COR-L47 (cell line): ENCODE measurements around the gene SAP130.

ENCODE experiments used
- DNase-seq: peaks from one replicate; lab custom pipeline; 2025; lab: John Stamatoyannopoulos, UW

SAP130 gene

DNA sequence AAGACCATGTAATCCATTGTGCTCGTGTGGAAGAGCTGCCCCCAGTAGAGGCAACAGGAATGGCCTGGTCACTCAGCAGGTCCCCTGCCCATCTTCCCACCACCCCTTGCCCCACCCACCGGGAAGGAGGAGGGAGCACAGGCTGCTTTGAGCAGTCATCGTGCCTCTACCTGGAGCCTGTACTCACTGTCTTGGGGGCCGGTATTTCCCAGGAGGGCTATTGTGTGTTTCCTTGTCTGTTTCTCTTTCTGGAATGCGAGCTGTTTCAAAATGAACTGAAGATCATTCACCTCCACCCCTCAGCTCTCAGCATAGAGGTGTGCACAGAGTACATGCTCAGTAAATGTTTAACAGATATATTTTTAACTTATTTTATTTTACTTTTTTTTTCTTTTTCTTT lies 134.4 kb downstream of the SAP130 start:
- no peak for DNase-seq

DNA sequence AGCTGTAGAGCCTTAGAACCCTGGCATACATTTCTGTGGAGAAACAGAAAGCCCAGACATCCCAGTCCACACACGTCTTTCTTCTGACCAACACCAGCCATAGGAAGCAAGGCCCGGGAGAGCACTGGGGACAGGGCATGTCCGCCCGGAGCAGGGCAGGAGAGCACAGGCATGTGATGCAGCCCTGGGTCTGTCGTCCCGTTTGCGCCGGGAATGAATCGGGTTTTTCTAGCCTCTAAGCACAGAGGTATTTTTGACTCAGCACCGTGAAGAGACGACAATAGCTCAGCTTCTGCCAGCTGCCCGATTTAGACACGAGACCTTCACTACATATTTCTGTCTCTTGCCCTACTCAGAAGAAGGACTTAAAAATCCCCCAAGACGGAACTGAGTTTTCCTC lies 134.8 kb downstream of the SAP130 start:
- DNase-seq, result no peak

DNA sequence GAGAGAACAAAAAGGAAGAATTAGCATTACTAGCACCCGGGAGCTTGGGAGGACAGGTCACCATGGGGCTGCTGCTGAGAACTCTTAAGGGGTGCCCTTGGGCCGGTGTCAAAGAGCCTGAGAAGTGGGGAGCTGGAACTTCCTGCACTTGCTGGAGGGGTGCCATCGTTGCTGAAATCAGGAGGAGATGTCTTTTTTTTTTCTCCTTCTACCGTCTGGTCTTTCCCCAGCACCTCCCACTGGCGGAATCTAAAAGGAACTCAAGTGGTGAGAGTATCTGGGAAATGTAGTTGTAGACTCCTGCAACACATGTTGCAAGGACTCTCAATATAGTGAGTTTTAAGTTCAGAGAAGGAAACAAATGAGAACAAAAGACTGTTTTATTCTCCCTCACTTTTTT lies 136.0 kb downstream of the SAP130 start:
- no peak for DNase-seq
